ENCODE results near the gene VWA7.

DNA sequence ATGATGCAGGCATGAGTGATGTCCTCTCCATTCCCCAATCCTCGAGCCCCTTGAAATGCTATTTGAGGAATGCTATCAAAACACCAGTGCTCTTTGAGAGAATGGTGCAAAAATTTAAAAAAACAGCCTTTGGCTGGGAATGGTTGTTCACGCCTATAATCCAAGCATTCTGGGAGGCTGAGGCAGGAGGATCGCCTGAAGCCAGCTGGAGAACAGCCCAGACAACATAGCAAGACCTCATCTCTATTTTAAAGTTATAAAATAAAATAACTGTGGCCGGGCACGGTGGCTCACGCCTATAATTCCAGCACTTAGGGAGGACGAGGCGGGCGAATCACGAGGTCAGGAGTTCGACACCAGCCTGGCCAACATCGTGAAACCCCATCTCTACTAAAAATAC lies 22.7 kb upstream of the VWA7 start:
- TF ChIP-seq, protein P1, sequence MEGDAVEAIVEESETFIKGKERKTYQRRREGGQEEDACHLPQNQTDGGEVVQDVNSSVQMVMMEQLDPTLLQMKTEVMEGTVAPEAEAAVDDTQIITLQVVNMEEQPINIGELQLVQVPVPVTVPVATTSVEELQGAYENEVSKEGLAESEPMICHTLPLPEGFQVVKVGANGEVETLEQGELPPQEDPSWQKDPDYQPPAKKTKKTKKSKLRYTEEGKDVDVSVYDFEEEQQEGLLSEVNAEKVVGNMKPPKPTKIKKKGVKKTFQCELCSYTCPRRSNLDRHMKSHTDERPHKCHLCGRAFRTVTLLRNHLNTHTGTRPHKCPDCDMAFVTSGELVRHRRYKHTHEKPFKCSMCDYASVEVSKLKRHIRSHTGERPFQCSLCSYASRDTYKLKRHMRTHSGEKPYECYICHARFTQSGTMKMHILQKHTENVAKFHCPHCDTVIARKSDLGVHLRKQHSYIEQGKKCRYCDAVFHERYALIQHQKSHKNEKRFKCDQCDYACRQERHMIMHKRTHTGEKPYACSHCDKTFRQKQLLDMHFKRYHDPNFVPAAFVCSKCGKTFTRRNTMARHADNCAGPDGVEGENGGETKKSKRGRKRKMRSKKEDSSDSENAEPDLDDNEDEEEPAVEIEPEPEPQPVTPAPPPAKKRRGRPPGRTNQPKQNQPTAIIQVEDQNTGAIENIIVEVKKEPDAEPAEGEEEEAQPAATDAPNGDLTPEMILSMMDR (IDR thresholded peaks at IDR 0.05; ENCODE audit: insufficient read depth, low read depth, low read length), result no peak
- TF ChIP-seq EZH2 (IDR thresholded peaks at IDR 0.05; ENCODE audit: insufficient read depth, low read length), result no peak
